Muscle of back (tissue), 11 donors: ENCODE measurements around the gene MS4A4A. TPM values are rescaled to one million over a fixed set of nuclear protein-coding genes. Genes with fewer than 3 reads are reported as not detected.
"Not testable (repeated sequence)": the region's sequence is repeated elsewhere in the genome, so short reads cannot be mapped to it uniquely, and the experiment has no call there.

ENCODE experiments used
- DNase-seq, 3 donors: peaks; one replicate each; pipeline versions ENCODE4 v3.0.0 to v3.0.0-alpha.2; 2013
- polyA plus RNA-seq, 10 donors: library from polyadenylated mRNA; unstranded; fragments of 120-200 nt; gene quantifications; one replicate each; pipeline ENCODE4 v1.2.1, GENCODE V29; 2013; ENCODE audit not compliant: insufficient read length in 10 of 10

The MS4A4A gene
- polyA plus RNA-seq, 10 donors, result 7.2 to 15.3 (median 12.5) TPM

DNA sequence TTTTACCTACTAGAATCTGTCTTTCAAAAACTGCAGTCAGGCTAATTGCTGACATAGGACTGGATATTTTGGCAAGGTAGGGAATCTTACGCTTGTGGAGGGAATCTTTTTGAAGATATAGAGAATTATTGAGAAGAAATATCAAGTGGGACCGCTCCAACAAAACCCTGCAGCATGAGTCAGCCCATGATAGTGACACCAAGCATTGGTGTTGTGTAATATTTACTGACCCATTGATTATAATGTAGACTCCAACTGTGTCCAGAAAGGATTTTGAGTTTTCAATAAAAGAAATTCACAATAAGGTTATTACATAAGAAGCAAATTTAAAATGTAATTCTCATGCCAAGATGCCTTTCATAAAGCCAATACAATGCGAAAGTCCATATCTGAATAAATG lies 20.7 kb downstream of the MS4A4A start:
- no peak for DNase-seq

DNA sequence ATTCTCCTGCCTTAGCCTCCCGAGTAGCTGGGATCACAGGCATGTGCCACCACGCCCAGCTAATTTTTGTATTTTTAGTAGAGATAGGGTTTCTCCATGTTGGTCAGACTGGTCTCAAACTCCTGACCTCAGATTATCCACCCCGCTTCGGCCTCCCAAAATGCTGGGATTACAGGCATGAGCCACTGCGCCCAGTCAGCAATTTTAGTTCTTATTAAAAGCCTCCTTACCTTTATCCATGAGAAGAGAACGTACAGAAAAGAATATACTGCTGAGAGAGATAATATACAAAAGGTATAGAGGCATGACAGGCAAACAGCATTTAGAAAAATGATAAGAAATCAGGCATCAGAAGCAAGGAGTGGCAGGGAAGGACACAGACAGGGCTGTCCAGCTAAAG lies 21.4 kb downstream of the MS4A4A start:
- not testable (repeated sequence) for DNase-seq

DNA sequence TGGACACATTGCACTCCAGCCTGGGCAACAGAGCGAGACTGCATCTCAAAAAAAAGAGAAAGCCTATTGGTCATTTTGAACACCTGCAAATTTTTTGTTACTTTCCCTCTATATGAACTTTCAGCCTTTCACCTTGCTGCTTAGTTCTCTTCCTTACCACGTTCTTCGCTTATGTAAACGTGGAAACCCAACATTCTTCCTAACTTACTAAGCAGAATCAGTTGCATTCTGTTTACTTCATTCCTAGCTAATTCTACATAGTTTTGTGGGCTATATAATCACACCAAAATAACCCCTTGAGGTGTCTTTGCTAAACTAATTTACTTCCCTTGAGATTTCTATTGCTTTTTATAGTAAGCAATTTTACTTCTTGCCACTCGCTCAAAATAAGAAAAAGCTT lies 23.2 kb downstream of the MS4A4A start:
- no peak for DNase-seq

DNA sequence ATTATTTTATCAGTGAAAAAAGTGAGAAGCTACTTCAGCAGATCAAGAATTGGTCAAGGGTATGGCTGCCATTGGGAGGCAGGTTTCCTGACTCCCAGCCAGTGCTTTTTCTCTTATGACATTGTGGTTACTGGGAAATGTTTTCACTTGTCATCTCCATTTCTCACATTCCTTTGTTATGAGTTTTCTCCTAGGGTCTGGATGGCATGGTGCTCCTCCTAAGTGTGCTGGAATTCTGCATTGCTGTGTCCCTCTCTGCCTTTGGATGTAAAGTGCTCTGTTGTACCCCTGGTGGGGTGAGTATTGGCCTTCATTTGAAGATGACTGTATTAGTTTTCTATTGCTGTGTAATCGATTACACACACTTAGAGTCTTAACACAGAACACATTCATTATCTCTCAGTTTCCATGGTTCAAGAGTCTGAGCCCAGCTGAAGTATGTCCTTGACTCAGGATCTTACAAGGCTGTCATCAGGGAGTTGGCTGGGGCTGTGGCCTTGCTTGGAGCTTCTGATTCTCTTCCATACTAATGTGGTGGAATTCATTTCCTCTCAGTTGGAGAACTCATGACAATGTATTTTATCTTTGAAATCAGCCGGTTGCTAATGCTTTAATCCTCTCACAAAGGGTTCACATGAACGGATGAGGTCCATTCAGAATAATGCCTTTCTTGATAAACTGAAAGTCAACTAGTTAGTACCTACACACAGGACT lies 25.6 kb downstream of the MS4A4A start:
- no peak for DNase-seq

DNA sequence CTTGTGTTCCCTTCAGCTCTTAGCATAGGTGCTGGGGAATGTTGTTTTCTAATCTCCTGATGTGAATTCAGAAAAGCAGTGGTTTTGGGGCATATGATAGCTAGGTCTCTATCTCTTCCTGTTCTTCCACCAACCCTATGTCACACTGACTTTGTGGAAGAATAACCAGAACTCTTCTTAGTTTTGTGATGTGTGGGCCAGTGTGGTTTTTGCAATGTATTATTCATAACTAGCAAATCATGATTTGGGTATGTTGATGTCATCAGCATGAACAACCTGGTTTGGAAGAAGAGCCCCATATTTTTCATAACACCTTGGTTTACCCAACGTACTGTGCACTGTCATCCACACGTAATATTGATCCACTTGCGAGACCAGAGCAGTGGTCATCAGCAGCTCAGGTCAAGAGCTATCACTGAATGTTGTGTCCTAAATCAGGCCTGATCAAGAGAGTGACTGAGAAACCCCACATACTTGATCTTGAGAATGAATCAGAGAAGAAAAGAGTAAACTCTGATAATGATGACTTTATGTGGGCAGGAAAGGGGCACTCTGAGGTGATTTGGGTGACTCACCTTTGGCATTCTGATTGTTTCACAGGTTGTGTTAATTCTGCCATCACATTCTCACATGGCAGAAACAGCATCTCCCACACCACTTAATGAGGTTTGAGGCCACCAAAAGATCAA lies 27.2 kb downstream of the MS4A4A start:
- DNase-seq, result no peak

DNA sequence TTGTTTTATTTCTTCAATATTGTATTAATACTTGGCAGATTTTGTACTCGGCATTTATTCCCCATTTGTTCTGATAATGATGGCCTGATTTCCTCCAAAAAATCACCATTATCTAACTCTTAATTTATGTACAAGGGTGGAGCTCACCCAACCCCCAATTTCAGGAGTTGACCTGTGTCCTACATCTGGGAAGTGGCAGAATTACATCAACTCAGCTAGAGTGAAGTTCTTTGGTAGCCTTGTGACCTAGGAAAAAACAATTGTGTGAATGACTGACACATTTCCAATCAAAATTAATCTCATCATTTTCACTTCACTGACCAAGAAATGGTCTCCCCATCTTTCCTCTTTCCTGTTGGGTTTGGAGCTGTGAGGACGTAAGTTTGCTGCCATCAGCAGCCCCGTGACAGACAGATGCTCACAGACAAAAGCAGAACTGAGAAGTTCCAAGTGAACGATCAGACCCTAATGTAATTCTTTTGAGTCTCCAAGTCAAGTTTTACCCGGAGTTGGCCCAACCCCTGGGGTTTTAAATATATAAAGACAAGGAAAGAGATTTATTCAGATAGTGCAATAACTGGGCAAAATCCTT lies 30.0 kb downstream of the MS4A4A start:
- peak; percentile 7 to 27 (median 11) for DNase-seq

DNA sequence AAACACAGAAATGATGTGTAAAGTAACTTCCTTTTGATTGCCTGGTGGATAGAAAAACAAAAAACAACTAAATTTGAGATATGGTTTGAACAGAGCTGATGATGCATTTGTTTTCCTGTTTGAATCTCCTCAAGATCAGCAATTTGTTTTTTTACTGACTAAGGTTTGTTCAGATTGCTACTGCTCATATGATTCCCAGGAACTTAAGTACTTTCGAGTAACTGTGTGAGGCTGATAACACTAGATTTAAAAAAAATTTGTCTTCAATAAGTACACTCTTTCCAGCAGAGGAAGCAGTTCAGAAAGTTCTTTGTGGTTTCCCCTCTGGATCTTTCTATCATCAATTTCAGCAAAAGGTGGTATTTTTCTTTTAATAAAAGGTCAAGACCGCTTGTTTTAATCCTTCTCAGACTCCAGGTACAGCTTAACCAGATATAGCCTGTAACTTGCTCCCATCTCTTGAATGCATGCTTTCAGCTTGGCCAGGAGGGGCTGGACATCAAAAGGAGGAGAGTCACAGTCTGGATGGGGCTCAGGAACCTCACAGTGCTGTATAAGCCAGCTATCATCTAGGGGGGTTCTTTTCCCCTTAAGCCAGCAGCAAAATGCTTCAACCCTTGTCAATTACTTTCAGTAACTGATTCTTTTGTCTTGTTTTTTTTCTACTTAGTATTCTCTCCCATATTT lies 34.3 kb downstream of the MS4A4A start:
- peak in 1 of 3 donors; percentile 2 for DNase-seq

DNA sequence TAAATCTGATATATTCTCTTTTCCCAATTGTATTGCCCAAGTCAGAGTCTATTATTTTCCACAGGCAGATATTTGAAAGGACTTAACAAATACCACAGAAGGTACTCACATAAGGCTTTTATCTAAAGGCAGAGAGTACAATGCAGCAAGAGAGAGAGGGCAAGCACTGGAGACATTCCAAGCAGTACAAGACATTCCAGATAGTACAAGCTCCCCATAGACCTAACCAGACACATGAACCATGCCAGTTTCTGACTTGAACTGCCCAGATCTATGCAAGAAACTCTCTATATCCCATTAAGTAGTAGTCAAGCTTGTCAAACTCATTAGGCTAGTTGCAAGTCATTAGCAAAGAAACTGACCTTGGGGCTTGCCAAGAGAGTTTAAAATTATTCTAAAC lies 35.4 kb downstream of the MS4A4A start:
- DNase-seq, result no peak

DNA sequence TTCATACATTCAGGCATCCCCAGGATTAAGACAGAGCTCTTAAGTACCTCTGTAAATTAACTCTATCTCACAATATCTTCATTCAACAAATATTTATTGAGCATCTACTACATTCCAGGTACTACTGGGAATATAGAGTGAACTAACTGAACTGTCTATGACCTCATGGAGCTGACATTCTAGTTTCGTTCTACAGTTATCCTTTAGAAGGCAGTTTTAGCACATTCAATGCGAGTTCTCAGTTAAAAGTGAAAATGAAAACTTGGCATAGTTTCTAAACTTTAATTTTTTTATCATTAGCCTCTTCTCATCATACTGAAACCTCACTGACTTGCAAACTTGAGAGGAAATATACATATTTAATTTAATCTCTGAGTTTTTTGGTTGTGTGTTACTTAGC lies 35.9 kb downstream of the MS4A4A start:
- DNase-seq, result no peak

DNA sequence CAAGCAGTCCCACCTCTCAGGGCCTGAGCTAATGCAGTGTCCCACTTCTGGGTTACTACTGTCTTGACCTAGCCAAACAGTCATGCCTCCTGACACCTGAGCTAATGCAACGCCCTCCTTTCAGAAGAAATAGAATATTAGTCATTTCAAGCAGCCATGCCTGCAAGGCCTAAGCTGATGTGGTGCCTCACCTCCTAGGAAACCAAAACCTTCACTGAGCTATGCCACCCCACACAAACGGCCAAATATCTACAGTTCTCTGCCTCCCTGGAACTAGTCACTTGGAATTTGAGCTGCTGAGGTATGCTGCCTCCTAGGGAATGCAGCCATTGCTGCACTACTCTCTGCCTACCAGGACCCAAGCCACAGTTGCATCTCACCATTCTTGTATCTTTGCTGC lies 38.3 kb downstream of the MS4A4A start:
- no peak for DNase-seq

DNA sequence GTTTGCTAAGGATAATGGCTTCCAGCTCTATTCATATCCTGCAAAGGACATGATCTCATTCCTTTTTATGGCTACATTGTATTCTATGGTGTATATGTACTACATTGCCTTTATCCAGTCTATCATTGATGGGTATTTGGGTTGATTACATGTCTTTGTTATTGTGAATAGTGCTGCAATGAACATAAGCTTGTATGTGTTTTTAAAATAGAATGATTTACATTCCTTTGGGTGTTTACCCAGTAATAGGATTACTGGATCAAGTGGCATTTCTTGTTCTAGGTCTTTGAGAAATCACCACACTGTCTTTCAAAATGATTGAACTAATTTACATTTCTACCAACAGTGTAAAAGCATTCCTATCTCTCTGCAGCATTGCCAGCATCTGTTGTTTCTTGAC lies 40.6 kb downstream of the MS4A4A start:
- no peak for DNase-seq

DNA sequence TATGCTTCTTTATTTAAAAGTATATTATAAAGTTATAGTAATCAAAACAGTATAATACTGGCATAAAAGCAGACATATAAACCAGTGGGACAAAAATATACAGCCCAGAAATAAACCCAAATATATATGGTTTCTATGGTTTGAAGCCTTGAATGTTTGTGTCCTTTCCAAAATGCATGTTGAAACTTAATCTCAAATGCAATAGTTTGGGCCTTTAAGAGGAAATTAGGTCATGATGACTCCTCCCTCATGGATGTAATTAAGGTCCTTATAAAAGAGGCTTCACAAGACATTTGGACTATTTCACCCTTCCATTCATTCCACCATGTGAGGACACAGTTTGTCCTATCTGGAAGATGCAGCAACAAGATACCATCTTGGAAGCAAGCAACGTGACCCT lies 46.5 kb downstream of the MS4A4A start, which contains the start of gene MS4A6E:
TSS of gene MS4A6E (plus strand) at position 301 of the 400 bp plus-strand sequence. CDS start 7,641 bp downstream, outside the sequence.
- DNase-seq, result no peak

DNA sequence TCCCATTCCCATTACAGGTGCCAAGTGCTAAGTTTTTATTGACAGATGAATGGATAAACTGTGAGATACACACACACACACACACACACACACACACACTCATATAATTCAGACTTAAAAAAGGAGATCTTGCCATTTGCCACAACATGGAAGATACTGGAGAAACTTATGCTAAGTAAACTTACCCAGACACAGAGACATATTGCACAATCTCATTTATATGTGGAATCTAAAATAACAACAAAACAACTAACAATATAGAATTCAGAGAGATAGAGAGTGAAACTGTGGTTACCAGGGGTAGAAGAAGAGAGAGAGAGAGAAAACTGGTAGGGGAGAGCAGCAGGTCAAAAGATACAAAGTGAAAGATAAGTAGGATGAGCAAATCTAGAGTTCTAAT lies 48.0 kb downstream of the MS4A4A start:
- DNase-seq, result no peak

DNA sequence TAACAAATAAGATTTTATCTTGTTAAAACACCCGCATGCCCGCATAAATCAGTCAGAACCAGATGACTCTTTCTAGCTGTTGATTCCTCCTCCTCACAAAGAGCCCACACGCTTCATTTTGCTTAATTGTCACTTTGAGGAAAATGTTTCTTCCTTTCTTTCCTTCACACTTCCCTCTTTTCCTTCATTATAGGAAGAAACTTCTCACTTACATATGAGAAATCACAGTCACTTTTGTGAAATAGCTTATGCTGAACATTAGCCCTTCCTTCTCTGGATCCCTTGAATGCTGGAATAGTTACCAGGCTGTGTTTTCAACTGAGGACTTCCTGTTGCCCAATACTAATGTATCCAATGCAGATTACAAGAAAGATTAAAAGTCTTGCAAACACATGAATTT lies 52.4 kb downstream of the MS4A4A start:
- no peak for DNase-seq

DNA sequence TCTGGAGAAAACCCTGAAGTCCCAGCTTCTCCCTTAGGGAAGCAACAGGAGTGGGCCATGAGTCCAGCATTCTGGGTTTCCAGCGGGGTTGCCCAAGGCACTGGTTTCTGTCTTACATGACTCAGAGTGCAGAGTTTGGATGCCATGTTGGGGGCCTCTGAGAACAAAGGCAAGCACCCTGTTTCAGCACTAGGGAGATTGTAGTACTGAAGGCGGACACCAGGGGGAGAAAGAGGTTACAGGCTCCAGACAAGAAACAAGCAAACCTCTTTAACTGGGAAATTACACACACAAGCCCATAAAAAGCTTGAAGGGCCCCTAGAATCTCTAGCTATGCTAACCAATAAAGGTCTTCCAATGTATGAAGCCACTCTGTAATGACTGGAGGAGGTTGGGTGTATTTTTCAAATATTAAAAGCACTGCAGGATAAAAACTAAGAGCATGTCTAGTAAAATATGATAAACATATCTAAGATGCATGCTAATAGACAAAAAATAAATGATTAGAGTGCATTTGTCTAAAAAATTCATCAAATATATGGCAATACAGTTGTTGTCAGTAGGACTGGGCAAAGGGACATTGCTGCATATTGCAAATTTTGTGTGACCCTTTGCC lies 53.6 kb downstream of the MS4A4A start:
- peak; percentile 18 to 54 (median 45) for DNase-seq

DNA sequence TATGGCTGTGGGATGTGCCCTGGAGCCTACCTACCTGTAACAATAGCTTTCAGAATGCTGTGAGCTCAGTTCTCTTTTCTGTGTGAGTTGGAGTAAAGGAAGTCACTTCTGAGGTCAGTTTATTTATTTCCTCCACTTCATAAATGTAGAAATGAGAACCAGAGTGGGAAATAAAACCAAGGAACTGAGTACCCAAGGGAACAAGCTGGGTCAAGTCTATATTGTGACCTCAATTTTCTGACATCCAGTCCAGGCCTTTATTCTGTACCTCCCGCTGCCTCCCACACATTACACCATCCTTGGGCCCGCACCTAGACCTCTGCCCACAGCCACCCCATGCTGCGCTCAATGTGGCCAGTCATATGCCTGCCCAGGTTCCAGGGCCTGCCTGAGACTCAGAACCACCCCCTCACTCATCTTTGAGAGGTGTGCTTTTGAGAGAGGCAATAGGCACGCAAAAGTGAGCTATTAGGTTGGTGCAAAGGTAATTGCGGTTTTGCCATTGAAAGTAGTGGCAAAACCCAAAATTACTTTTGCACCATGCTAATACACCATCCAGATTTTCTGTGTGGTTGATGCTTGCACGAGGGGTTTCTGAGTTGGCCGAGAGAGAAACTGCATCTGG lies 56.4 kb downstream of the MS4A4A start:
- DNase-seq, result no peak

DNA sequence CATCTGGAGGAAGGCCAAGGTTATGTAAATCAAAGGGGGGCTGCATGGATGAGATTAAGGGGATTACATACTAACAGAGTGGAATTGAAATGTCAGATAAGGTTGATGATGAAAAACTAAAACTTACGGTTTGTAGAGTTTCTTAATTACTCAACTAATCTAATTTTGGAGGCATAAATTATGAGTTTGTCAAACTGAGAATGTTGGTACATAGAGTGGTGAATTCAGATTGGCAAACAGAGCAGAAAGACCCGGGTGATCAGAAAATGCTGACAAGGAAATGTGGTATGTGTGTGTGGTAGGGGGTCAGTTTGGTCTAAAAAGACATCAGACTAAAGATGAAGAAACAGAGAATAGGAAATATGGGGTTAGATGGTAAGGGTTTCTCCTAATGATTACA lies 57.6 kb downstream of the MS4A4A start:
- no peak for DNase-seq

DNA sequence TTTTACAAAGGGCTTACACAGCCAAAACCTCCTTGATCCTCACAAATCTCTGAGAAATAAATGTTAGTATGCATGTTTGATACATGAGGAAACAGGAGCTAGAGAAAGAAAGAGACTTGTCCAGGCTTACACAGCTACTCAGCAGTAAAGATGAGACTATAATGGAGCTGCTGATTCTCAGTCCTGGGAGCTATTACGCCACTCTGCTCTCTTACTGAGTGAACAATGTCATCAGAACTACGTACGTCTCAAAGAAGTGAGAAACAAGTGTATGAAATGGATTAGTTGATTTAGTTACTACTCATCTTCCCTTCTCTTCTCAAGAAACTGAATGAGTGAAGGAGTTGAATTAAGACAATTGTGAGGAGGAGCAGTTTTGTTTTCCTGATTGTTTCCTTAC lies 58.9 kb downstream of the MS4A4A start:
- no peak for DNase-seq

DNA sequence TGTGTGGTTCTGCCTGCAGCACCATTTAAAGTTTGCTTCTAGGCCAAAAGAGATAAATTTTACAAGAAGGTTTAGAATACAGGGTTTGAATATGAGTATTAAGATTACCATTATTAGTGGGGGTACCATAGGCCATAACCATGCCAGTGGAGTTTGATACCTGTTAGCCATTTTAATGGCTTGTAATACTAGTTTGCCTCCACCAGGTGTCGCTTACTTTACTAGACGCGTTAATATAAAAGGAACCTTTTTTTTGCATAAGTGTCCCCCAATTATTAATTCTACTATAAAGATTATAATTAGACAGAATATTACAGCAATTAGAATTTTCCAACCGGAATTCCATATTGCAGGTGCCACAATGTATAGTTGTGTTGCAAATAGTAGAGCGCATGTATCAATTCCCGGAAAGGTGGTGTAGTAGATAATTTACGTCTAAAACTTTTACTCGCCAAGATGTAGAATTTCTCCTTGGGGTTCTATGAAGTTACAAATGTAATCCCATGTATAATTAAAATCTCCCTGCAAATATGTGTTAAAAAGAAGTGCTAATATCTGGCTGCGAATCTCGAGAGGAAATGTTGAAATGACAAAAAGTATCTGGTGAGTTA lies 62.7 kb downstream of the MS4A4A start:
- no peak for DNase-seq

DNA sequence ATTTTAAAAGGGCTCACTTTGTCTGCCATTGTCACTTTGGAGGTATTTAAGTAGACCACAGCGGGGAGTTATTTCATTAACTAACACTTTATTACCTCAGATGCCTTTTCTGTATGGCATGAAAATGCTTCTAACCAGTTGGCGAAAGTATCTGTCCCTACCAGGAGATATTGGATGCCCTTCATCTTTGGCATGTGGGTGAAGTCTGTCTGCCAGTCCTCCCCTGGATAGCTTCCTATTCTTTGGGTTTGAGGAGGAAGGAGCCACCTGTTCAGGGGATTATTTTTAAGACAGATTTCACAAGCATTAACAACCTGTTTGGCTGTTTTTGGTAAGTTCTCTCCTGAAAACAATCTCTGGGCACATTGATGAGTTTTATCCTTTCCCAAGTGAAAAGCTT lies 63.7 kb downstream of the MS4A4A start:
- DNase-seq, result no peak

DNA sequence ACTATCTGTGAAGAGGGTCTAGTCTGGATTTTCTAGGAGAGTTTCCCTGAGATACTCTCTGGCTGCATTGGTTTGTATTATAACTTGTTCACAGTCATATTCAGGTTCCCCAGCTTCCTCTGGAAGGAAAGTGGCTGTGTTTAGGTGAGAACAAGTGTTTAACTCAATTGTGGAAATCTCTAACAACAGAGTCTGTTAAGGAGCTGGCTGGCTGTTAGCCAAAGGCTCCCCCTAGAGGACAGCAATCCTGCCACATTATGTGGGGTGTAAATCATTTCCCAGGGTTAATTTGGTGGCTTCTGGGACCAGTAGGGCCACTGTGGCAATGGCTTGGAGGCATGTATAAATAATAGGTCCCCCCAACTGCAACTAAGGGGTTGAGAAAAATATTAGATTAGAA lies 65.0 kb downstream of the MS4A4A start:
- no peak for DNase-seq
